K562 (cell line): Measurements from ENCODE around the gene RBM19. TPM values are rescaled to one million over a fixed set of nuclear protein-coding genes. Genes with fewer than 3 reads are reported as not detected.
A peak's percentile ranks its signal among the peaks of the same experiment; 100 is the strongest.

Source experiments
- ATAC-seq: fragments of 200-7000 bp; cut with Tn5 transposase; 3 replicates; pipeline ENCODE4 v1.9.1; 2020; ENCODE audit warnings: moderate library complexity
- BruUV-seq: library from RNA; stranded (reverse); fragments of 400-500 nt; replicated peaks from 2 replicates; lab custom pipeline; 2021; lab: Mats Ljungman, UMichigan
- CTCF ChIA-PET: fragments of 300-600 bp; formaldehyde crosslinking; extraction: SDS; loops from one replicate; lab custom pipeline; 2021; ENCODE audit warnings: low intra/inter-chr PET ratio; lab: Yijun Ruan, JAX
- POLR2A ChIA-PET: fragments of 300-600, 350-650 bp; sonication (Branson Sonifier 250); formaldehyde crosslinking; extraction: SDS; loops from one replicate; lab custom pipeline; 2021; ENCODE audit warnings: antibody characterized with exemption, inconsistent platforms; lab: Yijun Ruan, JAX
- DNase-seq, 4 experiments: peaks; one replicate each; pipeline versions ENCODE4 v3.0.0 to v3.0.0-alpha.2; 2011 to 2018; ENCODE audit warnings: low spot score in 3 of 4, mixed read lengths in 3 of 4; ENCODE audit errors: extremely low read depth in 1 of 4
- FAIRE-seq: peaks from 2 replicates; lab custom pipeline; 2011; peaks lifted over from hg19 to GRCh38; lab: Jason Lieb, UNC
- H2AFZ ChIP-seq: 2 replicates; pipeline ENCODE4 v1.6.0; 2011; ENCODE audit warnings: low read depth, low read length, control low read depth, inconsistent platforms
- H3K27ac ChIP-seq: fragments of 200-600 bp; 3 replicates; pipeline ENCODE4 v1.8.0; 2011; ENCODE audit warnings: low read depth, mild to moderate bottlenecking, control low read depth, inconsistent platforms, low read length, moderate library complexity, mixed read lengths; ENCODE audit errors: extremely low read depth
- H3K27me3 ChIP-seq, 2 experiments: fragments of 300-600 bp in 1 of 2; 2 replicates in 1 of 2; 3 replicates in 1 of 2; pipeline versions ENCODE4 v1.6.0 to v1.8.0; 2011; ENCODE audit warnings: inconsistent platforms in 2 of 2, low read length in 2 of 2, mild to moderate bottlenecking in 1 of 2, mixed read lengths in 1 of 2, moderate library complexity in 1 of 2; ENCODE audit not compliant: control insufficient read depth in 2 of 2, insufficient read depth in 2 of 2
- H3K36me3 ChIP-seq: fragments of 300-600 bp; 3 replicates; pipeline ENCODE4 v1.8.0; 2011; ENCODE audit warnings: mild to moderate bottlenecking, low read length, inconsistent platforms; ENCODE audit not compliant: control insufficient read depth, insufficient read depth
- H3K4me1 ChIP-seq, 2 experiments: fragments of 200-600 bp in 1 of 2; replicated peaks in 1 of 2; 2 replicates in 1 of 2; 3 replicates in 1 of 2; pipeline versions ENCODE4 v1.5.1 to v1.8.0; 2011; ENCODE audit warnings: inconsistent platforms in 2 of 2, low read length in 2 of 2, mild to moderate bottlenecking in 1 of 2, mixed read lengths in 1 of 2, moderate library complexity in 1 of 2; ENCODE audit not compliant: control insufficient read depth in 2 of 2, insufficient read depth in 2 of 2
- H3K4me2 ChIP-seq: 2 replicates; pipeline ENCODE4 v1.6.1; 2011; ENCODE audit warnings: low read length, control low read depth, inconsistent platforms, mixed read lengths; ENCODE audit not compliant: insufficient read depth
- H3K4me3 ChIP-seq: fragments of 200-600 bp; sonication (generic), shearing (Covaris generic); 2 replicates; pipeline ENCODE4 v1.5.1; 2016; ENCODE audit warnings: control low read depth, inconsistent platforms
- H3K79me2 ChIP-seq: fragments of 200-600 bp; 3 replicates; pipeline ENCODE4 v1.8.0; 2011; ENCODE audit warnings: low read length, inconsistent platforms; ENCODE audit not compliant: control insufficient read depth, insufficient read depth
- H3K9ac ChIP-seq, 2 experiments: 2 replicates each; pipeline versions ENCODE4 v1.6.0 to v1.6.1; 2011; ENCODE audit warnings: low read depth in 2 of 2, low read length in 2 of 2, control low read depth in 1 of 2, inconsistent platforms in 1 of 2, mild to moderate bottlenecking in 1 of 2, mixed read lengths in 1 of 2; ENCODE audit not compliant: insufficient read depth in 1 of 2
- H3K9me1 ChIP-seq: one replicate; pipeline ENCODE4 v1.6.0; 2011; ENCODE audit warnings: inconsistent platforms, mild to moderate bottlenecking, low read length, moderate library complexity; ENCODE audit not compliant: control insufficient read depth, insufficient read depth
- H3K9me3 ChIP-seq: replicated peaks from 2 replicates; pipeline ENCODE4 v1.5.1; 2011; ENCODE audit warnings: low read depth, low read length, inconsistent platforms; ENCODE audit not compliant: control insufficient read depth, insufficient read depth
- H4K20me1 ChIP-seq: replicated peaks from 2 replicates; pipeline ENCODE4 v1.6.1; 2011; ENCODE audit warnings: low read length, inconsistent platforms, mixed read lengths; ENCODE audit not compliant: control insufficient read depth, insufficient read depth
- WGBS: fragments of 100-300 bp; shearing (Covaris generic); methylation state at CpG from one replicate; pipeline ENCODE4 v1.1.6; 2016; ENCODE audit warnings: low coverage, mixed read lengths; ENCODE audit not compliant: insufficient coverage; ENCODE audit errors: missing lambda C conversion rate; 5-methylcytosine and 5-hydroxymethylcytosine counted together
- in situ Hi-C: fragments of 300-500 bp; cut with MboI; formaldehyde crosslinking; loops from 4 replicates; pipeline ENCODE4 v1.15.0; 2018; ENCODE audit warnings: inconsistent platforms, mixed read lengths
- intact Hi-C: fragments of 100-400 bp; cut with micrococcal nuclease; formaldehyde crosslinking; loops from 2 replicates; pipeline ENCODE4 v1.14.2; 2022
- polyA plus RNA-seq, 8 experiments: library from polyadenylated mRNA; depleted of rRNA in 4 of 8; stranded (reverse) in 5 of 8; unstranded in 3 of 8; fragments of >200 nt; fragmentation: Nextera tagmentation in 2 of 8; fragmentation: Illumina TruSeq in 1 of 8; extraction: Ambion mirVana in 2 of 8; extraction: Trizol in 1 of 8; gene quantifications; 2 replicates each; pipeline versions ENCODE4 v1.2.1 to v1.2.3, GENCODE V29; 2011 to 2014; ENCODE audit warnings: inconsistent platforms in 1 of 8, missing spikeins in 1 of 8
- total RNA-seq, 7 experiments: library from RNA; depleted of rRNA in 6 of 7; stranded (reverse); fragments of >200 nt in 6 of 7; fragmentation: Illumina TruSeq in 2 of 7; extraction: Trizol in 2 of 7; gene quantifications; 2 replicates each; pipeline versions ENCODE4 v1.2.1 to v1.2.3, GENCODE V29; 2011 to 2021; ENCODE audit warnings: low replicate concordance in 1 of 7
- TF ChIP-seq, protein P1 (sequence below): fragments of 450-650 bp; IDR thresholded peaks from 2 replicates; pipeline ENCODE4 v1.6.1; 2016; ENCODE audit warnings: missing biosample characterization, missing genetic modification characterization
- TF ChIP-seq, protein P2 (sequence below), 2 experiments: fragments of 450-650 bp in 1 of 2; sonication (generic) in 1 of 2; formaldehyde crosslinking in 1 of 2; IDR thresholded peaks; 2 replicates each; pipeline versions ENCODE4 v1.7.1 to v1.9.0; 2016 to 2022; ENCODE audit warnings: inconsistent platforms in 1 of 2, mild to moderate bottlenecking in 1 of 2, missing genetic modification reagents in 1 of 2

RBM19 gene
- total and polyA plus RNA-seq, 9 of the 15 experiments (the other 6 are each of a cell fraction or from before 2014, with no cell fraction given), result 16.0 to 58.4 (median 37.9) TPM

DNA sequence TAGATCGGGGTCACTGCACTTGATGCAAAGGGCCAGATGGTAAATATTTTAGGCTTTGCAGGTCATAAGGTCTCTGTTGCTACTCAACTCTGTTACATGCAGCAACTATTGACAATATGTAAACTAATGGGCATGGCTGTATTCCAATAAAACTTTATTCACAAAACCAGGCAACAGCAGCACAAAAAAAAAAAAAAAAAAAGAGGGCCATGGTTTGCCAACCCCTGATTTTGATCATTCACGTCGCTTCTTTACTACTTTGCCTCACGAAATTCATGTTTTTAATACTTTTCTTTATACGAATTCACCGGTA lies 152.9 kb downstream of the RBM19 start:
- Histone ChIP-seq H3K9me1 (no peaks in the 10 kb centered on the region), H2AFZ (no peak overlapping the region), H3K4me2 (no peak overlapping the region), H3K79me2 (no peaks in the 10 kb centered on the region), H3K27me3 (no peaks in the 10 kb centered on the region), H3K4me1 (peaks cover 12 to 18% of the 10 kb centered on the region in 2 experiments; a peak in 4 of 5 replicates), H4K20me1 (no peaks in the 10 kb centered on the region), H3K4me3 (no peak overlapping the region), H3K9ac (no peak overlapping the region), H3K36me3 (no peaks in the 10 kb centered on the region), H3K9me3 (no peaks in the 10 kb centered on the region), H3K27ac (no peak overlapping the region)
- FAIRE-seq, result no peak
- TF ChIP-seq, protein P1, sequence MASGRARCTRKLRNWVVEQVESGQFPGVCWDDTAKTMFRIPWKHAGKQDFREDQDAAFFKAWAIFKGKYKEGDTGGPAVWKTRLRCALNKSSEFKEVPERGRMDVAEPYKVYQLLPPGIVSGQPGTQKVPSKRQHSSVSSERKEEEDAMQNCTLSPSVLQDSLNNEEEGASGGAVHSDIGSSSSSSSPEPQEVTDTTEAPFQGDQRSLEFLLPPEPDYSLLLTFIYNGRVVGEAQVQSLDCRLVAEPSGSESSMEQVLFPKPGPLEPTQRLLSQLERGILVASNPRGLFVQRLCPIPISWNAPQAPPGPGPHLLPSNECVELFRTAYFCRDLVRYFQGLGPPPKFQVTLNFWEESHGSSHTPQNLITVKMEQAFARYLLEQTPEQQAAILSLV, result no peak
- TF ChIP-seq, protein P2, sequence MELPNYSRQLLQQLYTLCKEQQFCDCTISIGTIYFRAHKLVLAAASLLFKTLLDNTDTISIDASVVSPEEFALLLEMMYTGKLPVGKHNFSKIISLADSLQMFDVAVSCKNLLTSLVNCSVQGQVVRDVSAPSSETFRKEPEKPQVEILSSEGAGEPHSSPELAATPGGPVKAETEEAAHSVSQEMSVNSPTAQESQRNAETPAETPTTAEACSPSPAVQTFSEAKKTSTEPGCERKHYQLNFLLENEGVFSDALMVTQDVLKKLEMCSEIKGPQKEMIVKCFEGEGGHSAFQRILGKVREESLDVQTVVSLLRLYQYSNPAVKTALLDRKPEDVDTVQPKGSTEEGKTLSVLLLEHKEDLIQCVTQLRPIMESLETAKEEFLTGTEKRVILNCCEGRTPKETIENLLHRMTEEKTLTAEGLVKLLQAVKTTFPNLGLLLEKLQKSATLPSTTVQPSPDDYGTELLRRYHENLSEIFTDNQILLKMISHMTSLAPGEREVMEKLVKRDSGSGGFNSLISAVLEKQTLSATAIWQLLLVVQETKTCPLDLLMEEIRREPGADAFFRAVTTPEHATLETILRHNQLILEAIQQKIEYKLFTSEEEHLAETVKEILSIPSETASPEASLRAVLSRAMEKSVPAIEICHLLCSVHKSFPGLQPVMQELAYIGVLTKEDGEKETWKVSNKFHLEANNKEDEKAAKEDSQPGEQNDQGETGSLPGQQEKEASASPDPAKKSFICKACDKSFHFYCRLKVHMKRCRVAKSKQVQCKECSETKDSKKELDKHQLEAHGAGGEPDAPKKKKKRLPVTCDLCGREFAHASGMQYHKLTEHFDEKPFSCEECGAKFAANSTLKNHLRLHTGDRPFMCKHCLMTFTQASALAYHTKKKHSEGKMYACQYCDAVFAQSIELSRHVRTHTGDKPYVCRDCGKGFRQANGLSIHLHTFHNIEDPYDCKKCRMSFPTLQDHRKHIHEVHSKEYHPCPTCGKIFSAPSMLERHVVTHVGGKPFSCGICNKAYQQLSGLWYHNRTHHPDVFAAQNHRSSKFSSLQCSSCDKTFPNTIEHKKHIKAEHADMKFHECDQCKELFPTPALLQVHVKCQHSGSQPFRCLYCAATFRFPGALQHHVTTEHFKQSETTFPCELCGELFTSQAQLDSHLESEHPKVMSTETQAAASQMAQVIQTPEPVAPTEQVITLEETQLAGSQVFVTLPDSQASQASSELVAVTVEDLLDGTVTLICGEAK (IDR thresholded peaks at IDR 0.05), result peak; percentile 87
- TF ChIP-seq, protein P2 (CRISPR knock-in tag; IDR thresholded peaks at IDR 0.05), result peak; percentile 75
- POLR2A ChIA-PET, result interaction anchor here (0.6 kb wide), 1 partner anchor 294 kb away, joined by 3 read pairs; no protein-coding TSS in a partner anchor
- DNase-seq, result no peak
- BruUV-seq, result no TSS peak
- CTCF ChIA-PET, result no interaction called here
- no peak for ATAC-seq
- in situ Hi-C loops (no loop called here), intact Hi-C loops (no loop called here)
- WGBS, result 64% methylated on average over 6 of the region's 6 CpGs
